HG03159 (cell line): ENCODE measurements around the gene RGS11.

Experiments
- ATAC-seq: cut with Tn5 transposase; IDR thresholded peaks from one replicate; pipeline ENCODE4 v1.9.1; 2021; ENCODE audit warnings: mild to moderate bottlenecking, moderate library complexity; ENCODE audit not compliant: unreplicated experiment

Gene RGS11

DNA sequence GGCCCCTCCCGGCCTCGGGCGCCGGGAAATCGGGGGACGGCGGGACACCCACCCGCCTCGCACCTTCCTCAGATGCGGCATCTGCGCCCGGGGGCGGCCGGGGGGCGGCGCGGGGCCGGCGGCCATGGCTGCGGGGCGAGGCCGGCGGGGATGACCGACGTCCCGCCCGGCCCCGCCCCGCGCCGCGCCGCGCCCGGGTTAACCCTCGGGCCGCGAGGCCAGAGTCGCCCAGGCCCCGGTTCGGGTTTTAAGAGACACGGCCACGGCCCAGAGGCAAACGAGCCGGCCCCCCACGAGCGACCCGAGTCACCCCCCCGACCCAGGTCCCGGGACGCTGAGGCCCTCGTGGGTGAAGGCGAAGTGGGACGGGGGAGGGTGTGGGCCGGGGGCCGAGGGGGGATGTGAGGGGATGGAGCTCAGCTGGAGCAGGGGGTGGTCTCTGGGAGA is at the start of gene RGS11:
TSS of gene RGS11 (minus strand) at position 159 of the 447 bp plus-strand sequence. CDS start at position 126, 33 bp downstream.
- no peak for ATAC-seq

DNA sequence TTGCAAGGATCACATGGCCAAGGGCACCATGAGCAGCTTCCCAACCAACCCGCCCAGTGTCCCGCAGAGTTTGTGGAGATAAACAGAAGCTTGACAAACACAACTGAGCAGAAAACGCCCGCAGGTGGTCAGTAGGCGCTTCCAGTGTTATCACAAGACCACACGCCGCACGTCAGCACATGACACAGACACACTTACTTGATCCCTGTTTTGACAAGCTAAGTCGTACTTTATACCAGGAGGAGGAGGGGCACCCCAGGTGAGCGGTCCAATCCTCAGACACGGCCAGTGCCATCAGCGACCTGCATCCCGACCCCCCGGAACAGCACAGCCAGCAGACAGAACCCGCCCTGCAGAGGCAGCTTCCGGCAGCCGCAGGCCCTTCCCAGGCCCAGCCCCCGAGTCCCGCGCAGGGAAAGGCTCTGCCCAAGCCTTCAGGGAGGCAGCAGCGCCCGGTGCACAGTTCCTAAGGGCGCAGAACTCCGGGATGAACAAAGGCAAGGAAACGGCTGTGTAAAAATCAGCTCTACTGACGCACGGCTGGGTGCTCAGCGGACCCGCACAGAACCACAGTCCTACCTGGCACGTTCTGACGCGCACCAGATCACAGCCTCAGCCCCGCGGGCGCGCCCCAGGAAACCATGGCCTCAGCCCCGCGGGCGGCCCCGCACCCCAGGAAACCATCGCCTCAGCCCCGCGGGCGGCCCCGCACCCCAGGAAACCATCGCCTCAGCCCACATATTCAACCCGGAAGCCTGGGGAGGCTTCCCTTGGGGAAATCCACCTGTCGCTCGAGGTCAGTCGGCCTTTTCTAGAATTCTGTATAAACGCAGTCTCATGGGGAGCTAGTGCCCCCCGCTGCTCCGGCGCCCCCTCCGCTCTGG is 48.9 kb upstream of the RGS11 start:
- ATAC-seq, result no peak

DNA sequence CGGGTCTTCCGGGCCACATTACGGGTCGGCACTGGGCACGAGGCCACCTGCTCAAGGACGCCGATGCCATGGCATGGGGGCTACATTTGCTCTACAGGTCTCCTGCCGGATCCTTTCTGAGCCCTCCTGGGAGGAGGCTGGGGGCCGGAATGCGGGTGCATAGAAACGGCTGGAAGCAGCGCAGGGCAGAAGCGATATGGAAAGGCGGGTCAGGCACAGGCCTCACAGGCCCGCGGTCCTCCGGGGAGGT is 48.4 kb upstream of the RGS11 start:
- no peak for ATAC-seq

DNA sequence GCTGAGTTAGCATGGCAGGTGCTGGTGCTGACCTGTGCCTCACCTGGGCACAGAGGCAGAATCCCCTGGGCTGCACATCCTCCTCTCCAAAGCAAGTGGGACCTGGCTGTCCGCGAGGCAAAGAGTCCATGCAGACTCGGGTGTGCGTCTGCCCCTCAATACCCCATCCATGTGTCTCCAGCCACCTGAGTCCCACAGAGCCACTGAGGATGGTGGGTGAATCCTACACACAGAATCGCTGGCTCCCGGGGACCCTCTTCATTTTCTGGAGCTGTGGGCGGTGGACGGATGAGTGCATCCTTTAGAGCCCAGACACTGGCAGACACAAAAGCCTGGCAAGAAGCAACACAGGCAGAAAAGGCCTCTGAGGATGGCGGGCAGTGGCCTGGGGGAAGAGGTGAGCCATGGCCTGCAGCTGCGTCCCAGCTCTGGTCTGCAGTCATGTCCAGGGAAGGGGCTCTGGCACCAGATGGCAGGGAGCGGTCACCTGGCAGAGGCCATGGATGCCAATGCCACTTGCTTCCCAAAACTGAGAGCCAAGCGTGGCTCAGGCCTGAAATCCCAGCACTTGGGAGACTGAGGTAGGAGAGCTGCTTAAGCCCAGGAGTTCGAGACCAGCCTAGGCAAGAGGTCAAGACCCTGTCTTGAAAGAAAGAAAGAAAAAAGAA is 46.9 kb upstream of the RGS11 start:
- ATAC-seq, result no peak

DNA sequence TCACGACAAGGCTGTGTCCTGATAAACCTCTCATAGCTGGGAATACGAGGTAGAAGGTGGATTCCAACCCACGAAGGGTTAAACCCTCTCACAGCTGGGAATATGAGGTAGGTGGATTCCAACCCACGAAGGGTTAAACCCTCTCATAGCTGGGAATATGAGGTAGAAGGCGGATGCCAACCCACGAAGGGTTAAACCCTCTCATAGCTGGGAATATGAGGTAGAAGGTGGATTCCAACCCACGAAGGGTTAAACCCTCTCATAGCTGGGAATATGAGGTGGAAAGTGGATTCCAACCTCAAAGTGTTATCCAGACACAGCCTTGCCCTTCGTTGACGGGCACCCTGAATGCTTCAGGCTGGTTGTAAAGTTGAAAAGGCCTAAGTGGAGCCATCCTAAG is 45.8 kb upstream of the RGS11 start:
- no peak for ATAC-seq

DNA sequence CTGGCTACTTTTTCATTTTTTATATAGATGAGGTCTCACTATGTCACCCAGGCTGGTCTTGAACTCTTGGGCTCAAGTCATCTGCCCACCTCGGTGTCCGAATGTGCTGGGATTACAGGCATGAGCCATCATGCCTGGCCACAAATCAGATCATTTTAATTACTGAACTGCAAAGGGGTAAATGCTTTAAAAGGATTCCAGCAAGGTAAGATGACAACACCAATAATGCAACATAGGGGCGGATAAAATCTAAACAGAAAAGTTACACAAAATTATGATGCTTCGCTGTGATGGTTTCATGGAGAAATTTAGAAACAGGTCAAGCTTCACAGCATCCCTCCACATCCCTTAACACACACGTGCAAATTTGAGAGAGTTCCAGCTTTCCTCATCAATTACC is 44.5 kb upstream of the RGS11 start:
- ATAC-seq, result no peak

DNA sequence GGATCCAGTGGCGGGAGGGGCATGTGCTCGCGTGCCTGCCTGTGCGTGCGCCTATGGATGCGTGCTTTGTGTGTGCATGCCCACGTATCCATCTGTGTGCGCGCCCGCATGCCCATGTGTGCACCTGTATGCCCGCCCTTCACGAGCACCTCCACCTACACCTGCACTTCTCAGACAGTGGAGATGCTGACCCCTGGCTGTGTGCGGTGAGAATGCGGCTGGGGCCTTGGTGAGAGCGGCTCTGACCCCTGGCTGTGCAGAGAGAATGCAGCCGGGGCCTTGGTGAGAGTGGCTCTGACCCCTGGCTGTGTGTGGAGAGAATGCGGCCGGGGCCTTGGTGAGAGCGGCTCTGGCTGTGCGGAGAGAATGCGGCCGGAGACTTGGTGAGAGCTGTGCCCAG is 42.9 kb upstream of the RGS11 start:
- ATAC-seq, result no peak

DNA sequence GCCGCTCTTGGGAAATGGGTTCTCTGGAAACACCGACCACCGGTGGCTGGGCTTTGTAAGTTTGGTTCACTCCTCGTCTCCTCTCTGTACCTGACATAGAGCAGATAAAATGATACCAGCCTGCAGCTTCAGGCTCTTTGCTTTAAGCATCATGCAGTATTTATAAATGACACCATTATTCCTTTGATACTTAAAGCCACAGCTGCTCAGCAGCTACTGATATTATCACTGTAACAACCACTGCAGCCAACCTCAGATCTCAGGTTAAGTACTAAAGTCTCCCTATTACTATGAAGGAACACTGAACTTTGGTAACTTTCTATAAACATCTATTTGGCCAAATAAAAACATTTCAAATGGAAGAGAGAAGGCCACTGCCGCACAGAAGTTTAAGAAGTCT is 41.8 kb upstream of the RGS11 start:
- no peak for ATAC-seq

DNA sequence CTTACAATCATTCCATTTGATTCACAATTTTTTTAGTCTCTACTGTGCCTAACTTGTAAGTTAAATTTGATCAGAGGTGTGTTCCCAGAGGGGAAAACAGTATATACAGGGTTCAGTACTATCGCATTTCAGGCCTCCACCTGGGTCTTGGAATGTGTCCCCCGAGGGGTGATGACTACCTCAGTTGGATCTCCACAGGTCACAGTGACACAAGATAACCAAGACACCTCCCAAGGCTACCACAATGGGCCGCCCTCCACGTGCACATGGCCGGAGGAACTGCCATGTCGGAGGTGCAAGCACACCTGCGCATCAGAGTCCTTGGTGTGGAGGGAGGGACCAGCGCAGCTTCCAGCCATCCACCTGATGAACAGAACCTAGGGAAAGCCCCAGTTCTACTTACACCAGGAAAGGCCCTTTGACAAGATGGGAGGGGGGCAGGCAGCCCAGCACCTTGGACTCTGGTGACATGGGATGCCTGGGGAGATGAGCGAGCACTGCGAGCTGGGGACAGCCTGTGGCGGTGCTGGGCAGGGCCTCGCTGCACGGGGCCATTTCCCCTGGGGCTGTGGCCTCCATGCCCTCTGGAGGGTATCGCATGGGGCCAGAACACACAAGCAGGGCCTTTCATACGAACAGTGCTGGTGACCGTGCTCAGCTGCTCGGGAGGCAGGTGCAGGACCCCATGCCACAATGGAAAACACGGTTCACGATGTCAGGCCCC is 41.2 kb upstream of the RGS11 start:
- ATAC-seq, result no peak

DNA sequence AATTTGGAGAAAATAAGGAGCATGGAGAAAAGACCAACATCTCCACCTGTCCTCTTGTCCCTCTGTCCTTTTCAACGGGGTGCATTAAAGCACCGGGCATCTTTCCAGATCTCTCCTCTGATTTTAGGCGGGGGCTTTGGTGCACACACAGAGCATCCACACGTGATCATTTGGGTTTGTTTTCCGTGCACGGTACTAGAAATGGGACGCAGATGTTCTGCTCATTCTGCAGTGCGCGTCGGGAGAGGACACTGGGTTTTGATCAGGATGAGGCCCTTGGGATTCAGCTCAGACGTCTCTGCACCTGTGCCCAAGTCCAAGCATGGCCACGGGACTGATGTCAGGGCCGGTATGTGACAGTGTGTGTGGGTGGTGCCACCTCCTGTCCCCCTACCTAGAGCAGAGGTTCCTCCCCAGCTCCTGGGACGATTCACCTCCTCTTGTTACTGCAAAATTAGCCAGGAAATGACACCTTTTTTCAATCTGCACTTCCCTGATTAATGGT is 39.1 kb upstream of the RGS11 start:
- ATAC-seq, result no peak

DNA sequence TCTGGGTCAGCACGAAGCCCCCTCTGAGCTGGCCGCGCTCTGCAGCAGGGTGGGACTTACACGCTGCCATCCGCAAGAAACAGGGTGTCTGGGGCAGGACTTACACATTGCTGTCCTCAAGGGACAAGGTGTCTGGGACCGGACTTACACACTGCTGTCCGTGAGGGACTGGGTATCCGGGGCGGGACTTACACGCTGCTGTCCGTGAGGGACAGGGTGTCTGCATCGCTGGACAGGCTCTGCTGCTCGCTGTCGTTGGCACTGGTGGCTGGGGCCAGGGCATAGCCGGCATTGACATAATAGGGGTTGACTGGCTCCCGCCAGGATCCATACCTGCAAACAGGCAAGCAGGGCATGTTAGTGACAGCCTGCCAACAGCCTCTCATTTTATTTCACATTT is 38.6 kb upstream of the RGS11 start:
- no peak for ATAC-seq

DNA sequence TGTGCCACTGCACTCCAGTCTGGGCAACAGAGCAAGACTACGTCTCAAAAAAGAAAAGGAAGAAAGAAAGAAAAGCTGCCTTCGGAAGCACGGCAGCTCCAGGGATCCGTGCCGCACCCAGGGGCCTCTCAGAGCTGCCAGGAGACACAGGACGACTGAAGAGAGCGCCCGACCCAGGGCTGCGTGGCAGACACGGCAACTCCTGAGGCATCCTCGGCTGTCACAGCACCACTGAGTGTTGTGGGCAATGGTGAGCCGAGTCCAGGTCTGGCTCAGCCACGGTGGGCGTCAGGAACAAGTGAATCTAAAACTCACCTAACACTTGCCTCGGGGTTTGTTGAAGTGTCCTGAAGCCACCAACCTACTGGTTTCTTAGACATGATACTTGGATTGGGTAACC is 36.0 kb upstream of the RGS11 start:
- no peak for ATAC-seq

DNA sequence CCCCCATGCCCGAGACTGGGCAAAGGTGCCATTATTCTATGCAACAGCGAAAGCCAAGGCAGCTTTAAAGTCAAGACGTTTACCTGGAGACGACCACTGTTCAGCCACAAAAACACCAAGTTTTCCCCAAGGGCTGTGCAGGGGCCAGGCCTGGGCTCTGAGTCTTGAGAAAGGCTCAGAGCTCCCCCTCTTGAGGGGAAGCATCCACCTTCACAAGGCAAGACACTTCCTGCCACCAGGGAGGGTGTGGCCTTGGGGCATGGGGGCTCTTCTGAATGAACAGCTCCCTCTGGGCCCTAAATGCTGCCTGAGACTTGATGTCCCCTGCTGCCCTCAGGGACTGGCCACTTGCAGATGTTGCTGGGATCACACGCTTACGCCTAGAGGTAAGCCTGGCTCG is 33.7 kb upstream of the RGS11 start:
- ATAC-seq, result no peak

DNA sequence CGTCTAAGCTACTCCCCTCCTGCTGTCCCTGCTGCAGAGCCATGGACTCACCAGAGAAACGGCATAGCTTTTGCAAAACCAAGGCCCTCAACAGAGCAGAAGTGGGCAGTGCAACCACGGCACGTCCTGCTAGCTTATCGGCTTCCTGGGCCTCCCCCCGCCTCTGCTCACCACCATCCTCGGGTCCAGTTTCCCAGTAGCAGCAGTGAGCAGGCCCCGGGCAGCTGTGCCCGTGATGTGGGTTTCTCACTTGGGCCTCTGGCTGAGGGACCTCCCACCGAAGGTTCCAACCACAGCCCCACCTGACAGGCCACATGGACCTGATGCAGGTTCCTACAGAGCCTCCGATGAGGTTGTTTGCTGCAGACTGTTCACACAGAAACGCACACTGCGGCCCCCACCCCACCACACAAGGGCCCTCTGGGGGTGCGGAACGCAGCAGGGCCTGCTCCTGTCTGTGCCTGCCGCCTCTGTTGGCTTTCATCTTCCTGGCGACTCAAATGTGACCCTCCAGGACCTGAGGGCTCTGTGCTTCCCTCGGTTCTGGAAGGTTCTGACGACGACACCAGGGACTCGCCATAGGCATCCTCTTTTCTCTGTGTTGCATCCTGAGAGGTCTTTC is 32.1 kb upstream of the RGS11 start:
- no peak for ATAC-seq

DNA sequence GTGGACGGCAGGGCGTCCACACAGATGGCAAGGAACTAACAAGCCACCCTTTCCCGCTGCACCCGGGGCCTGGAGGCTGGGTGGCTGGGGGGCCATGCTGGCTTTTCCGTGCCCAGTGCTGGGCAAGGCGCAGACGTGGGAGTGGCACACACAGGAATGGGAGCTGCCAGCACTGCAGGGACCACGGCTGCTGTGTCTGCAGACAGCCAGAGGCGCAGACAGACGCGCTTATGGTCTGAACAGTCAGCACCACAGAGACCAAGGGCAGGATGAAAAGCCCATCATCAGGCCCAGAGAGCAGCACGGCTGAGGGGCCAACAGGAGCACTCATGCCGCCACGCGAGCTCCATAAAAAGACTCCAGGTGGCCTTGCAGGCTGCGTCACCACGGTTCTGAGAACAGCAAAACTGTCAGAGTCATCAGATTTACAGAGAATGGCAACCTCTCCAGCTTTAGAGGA is 31.2 kb upstream of the RGS11 start:
- ATAC-seq, result no peak

DNA sequence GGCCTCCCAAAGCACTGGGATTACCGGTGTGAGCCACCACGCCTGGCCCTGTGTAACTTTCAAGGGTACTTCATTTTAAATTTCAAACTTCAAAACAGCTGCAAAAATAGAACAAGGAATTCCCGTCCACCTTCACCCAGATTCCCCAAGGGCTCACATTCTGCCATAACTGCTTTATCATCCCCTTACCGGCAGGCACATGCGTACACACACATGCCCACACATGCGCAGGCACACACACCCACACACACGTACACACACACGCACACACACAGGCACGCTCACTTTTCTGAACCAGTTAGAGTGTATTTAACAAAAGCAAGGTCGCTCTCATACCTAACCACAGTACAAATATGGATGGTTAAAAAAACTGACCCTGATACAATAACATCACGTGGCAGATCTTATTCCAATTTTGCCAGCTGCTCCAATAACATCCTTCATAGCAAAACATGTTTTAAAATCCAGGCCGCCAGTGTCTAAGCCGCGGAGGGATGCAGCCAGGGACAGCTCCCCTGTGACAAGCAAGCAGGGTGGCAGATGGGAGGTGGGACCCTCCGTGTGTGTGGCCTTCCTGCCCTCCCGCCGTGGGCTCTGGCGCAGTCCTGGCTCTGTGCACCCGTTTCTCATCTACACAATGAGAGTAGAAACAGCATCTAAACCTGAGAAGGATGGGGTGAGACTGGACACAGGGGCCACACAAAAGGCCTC is 30.3 kb upstream of the RGS11 start:
- no peak for ATAC-seq

DNA sequence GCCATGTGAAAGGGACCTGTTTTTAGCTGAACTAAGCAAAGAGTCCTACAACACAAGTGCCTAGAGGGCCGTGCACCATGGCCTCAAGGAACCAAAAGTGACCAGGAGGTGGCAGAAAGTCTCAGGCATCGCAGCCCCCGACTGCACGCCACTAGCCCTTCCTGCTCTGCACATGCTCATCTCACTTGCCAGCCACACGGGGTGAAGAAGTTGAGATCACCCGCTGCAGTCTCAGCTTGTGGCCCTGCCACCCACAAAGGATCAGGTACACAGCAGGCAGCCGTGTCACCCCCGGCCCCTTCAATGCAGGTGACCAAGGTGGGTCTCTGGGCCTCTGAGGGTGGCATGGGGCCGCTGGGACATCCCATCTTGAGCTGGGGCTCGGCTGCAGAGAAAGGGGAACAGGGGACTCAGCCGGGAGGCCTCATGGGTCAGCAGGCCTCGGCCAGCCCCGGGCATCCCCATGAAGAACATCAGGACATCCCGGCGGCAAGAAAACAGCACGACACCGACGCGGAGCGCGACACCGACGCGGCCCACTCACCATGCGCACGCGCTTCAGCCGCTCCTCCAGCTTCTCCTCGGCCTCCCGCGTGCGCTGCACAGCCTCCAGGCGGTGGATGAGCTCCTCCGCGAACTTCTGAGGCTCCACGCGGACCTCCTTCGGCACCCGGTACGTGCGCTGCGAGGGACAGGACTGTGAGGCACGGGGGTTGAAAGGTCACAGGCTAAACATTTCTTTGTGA is 28.2 kb upstream of the RGS11 start:
- ATAC-seq, result no peak

DNA sequence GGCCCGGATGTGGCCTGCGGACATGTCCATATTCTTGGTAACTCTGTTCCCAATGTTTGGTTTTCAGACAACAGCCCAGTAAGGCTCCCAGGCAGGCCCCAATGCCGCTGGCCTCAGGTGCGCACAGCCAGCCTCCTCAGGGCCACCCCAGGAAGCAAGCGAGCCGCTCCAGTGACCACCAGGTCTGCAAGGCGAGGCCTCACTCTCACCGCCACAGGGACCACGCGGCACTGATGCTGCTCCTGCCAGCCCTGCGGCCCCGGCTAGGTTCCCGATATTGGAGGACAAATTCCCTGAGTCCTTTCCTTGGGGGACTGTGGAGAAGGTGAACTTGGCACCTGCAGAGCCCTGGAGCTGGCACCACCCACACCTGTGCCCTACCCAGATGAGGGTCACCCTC is 26.2 kb upstream of the RGS11 start:
- no peak for ATAC-seq

DNA sequence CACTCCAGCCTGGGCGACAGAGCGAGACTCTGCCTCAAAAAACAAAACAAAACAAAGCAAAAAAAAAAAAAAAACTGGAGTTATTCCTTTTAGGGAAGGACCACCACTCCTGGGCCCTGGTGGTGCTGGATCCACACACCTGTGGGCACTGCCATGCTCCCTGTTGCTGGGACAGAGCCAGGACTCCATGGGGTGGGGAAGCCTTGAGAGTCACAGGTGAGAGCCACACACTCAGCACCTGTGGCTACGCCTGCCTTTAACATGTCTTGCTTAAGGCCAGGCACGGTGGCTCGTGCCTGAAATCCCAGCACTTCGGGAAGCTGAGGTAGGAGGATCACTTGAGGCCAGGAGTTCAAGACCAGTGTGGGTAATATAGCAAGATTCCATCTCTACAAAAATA is 25.5 kb upstream of the RGS11 start:
- ATAC-seq, result no peak

DNA sequence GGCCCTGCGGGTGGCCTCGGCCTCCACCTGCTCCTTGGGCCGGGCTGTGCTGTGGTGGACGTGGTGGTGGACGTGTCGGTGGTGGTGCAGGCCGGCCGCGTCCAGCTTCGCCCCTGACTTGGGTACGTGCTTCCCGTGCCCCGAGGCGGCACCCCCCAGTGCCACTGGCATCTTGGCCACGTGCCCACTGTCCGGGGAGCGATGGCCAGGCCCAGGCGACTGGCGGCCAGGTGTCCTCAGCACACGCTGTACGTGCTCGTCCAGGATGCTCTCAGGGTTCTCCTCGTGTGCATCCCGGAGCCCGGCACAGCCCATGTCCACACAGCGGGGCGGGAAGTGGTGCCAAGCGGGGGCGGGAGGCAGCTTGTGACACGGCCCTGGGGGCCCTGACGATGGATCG is 22.1 kb upstream of the RGS11 start:
- no peak for ATAC-seq
